Measurements from ENCODE around the gene C12orf50.
"Not testable (repeated sequence)": the region's sequence is repeated elsewhere in the genome, so short reads cannot be mapped to it uniquely, and the experiment has no call there.

C12orf50 gene

GRCh38 chr12:87988534-87988933 lies 40.7 kb downstream of the C12orf50 start:
- DNase-seq (ENCODE audit: low spot score) = no peak

DNA sequence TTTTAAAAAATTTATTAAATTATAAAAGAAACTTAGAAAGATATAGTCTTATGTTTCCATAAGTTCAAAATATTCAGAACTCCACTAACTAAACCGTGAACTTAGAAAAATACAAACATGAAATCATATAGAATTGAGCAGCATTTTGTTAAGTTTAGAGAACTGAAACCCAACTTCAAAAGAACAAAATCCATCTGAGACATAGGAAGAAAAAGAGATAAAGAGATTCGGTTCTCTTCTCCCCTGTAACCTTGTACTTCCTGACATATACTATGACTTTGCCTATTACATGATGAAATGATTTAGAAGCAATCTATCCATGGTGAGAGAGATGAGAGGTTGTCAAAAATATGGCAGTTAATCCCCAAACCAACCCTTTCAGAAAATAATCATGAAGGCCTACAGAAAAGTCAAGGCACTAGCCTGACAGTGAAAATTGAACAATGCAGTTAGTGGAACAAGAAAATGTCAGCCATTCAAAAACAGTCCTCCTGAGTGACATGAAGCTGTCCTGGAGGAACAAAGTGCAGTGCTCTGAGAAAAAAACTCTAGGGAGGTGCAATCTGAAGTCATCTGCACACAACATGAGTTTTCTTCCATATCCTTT lies 44.0 kb downstream of the C12orf50 start:
- no peak for DNase-seq (ENCODE audit: low spot score)

- DNase-seq (ENCODE audit: low spot score) = no peak
Measured at GRCh38 chr12:87982208-87982607, 47.0 kb downstream of the C12orf50 start.

- no peak for DNase-seq (ENCODE audit: low spot score)
Measured at GRCh38 chr12:87981495-87981894, 47.7 kb downstream of the C12orf50 start.

DNA sequence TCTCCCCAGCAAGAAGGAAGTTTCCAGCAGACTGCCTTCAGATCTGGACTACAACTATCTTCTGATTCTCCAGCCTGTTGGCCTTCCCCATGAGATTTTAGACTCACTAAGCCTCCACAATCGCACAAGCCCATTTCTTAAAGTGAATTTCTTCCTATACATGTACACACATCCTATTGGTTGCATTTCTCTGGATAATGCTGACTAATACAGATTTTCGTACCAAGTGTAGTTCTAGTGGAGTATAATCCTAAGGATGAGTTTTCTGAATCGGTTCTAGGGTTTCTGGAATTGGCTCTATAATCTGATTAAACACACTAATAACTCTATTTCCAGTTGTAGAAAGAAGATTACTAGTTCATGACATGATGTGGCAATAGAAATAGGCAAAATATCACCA lies 53.3 kb downstream of the C12orf50 start:
- no peak for DNase-seq (ENCODE audit: low spot score)

- no peak for DNase-seq (ENCODE audit: low spot score)
Measured at GRCh38 chr12:87967871-87968270, 61.3 kb downstream of the C12orf50 start.

DNA sequence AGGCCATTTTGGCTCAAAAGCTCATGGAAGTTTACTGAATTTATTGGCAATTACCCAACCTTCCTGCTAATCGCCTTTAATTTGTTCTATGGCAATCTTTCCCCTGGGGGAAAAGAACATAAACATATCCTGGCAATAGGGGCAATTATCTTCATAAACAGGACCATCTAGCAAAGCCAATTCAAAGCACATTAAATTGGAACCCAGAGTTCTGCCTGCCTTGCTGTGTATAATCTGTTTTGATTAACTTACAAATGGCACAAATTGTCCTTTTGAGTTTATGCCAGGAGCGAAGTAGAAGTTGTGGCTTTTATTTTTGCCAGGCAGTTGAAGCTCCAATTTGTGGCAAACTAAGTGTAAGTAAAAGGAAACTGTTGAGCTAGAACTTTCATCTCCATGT lies 68.6 kb downstream of the C12orf50 start:
- no peak for DNase-seq (ENCODE audit: low spot score)

DNA sequence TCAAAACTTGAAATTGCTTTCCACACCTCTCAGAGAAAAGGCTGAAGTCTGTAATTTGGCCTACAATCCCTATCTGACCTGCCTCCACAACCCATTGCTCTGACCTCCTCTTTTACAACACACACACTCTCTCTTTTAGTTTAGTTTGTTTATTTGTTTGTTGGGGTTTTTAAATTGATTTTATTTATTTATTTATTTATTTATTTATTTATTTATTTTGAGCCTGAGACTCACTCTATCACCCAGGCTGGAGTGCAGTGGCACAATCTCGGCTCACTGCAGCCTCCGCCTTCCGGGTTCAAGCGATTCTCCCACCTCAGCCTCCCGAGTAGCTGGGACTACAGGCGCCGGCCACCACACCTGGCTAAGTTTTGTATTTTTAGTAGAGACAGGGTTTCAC lies 75.2 kb downstream of the C12orf50 start:
- not testable (repeated sequence) for DNase-seq (ENCODE audit: low spot score)

GRCh38 chr12:87953256-87953860 lies 75.8 kb downstream of the C12orf50 start:
- DNase-seq (ENCODE audit: low spot score) = no peak

DNA sequence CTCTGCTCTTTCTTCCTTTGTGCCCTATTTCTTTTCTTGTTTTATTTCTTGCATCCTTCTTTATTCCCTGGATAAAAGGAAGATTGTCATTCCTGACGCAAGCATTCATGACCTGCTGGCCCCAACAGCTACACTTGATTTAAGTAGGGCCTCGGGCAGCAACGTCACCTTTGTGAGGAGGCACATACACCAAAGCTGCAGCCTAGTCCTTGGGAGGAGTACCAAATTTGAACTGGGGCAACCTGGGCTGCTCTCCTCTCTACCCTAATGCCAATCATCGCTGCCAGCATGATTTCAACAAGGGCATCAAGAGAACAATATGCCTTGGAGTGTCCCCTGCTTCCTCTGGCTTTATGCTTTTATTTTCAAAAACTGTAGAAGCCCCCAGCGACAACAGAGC lies 76.4 kb downstream of the C12orf50 start:
- no peak for DNase-seq (ENCODE audit: low spot score)

- DNase-seq (ENCODE audit: low spot score) = no peak
Measured at GRCh38 chr12:87952223-87952622, 77.0 kb downstream of the C12orf50 start.

DNA sequence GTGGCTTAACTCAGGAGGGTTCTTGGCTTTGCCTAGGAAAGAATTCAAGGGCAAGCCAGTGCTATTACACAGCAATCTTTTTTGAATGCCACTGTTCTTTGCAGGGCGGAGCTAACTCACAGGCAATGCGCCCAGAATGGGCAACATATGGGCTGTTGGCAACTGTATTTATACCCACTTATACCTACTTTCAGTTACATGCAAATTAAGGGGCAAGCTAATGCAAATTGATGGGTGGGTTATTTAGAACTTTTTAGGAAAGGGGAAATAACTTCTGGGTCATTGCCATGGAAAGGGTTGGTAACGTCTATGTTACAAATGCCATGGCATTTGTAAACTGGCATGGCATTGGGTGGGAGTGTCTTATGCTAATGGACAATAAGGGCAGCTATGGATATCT lies 85.4 kb downstream of the C12orf50 start:
- no peak for DNase-seq (ENCODE audit: low spot score)

- no peak for DNase-seq (ENCODE audit: low spot score)
Measured at GRCh38 chr12:87943023-87943422, 86.2 kb downstream of the C12orf50 start.

DNA sequence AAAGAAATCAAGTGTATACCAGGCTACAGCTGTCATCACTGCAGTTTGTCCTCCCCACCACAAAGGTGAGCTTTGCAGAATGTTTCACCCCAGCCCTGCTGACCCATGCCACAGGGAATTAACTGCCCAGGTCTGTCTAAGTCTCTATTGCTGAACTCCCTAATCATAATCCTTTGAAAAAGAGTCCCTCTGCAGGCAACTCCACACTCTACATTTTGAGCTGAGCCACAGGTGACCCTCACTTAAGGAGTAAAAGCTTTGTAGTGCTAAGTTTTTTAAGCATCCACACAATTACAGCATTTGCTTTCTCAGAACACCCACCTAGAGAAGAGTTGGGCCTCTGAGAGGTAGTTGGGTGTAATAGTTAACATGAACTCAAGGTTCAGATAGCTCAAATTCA lies 90.0 kb downstream of the C12orf50 start:
- DNase-seq (ENCODE audit: low spot score) = no peak

- no peak for DNase-seq (ENCODE audit: low spot score)
Measured at GRCh38 chr12:87935216-87935615, 94.0 kb downstream of the C12orf50 start.

- no peak for DNase-seq (ENCODE audit: low spot score)
Measured at GRCh38 chr12:87933991-87934390, 95.2 kb downstream of the C12orf50 start.

GRCh38 chr12:87931812-87932211 lies 97.4 kb downstream of the C12orf50 start:
- no peak for DNase-seq (ENCODE audit: low spot score)

DNA sequence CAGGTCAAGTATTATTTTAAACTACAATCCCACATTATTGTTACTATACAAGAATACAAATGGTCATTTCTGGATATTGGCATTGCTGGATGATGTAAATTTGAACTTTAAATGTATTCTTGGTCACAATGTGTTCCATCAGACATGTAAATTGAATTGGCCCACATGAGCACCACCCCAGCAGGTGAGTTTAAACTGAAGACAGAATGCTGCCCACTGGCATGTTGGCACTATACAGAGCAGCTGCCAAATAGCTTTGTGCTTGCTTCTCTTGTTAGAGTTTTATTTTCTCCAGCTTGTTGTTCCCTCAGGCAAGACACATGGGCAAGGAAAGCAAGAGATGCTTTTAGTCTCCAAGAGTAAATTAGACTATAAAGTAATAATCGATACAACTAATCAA lies 98.6 kb downstream of the C12orf50 start:
- DNase-seq (ENCODE audit: low spot score) = no peak
